ENCODE results near the gene SV2B. TPM values are rescaled to one million over a fixed set of nuclear protein-coding genes. Genes with fewer than 3 reads are reported as not detected.

The SV2B gene
- total and polyA plus RNA-seq, 2 donors from 2014 or later: 0.17 to 3.9 TPM

DNA sequence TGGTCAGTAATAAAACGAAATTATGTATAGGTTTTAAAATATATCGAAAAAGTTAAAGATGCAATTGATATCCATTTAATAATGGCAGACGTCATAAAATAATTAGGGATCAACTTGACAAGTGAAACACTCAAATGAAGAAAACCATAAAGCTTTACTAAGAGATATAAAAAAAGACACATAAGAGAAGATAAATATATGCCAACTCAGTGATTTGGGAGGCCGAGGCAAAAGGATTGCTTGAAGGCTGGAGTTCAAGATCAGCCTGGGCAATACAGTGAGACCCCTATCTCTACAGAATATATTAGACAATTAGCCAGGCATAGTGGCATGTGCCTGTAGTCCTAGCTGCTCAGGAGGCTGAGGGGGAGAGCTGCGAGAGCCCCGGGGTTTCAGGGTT is 190.5 kb downstream of the SV2B start:
- no peaks in the 10 kb centered on the region for H3K27me3 ChIP-seq (ENCODE audit: control insufficient read depth, insufficient read depth, low read length)
- TF ChIP-seq CTCF (IDR thresholded peaks at IDR 0.05; ENCODE audit: borderline replicate concordance, extremely low read depth, insufficient read depth): no peak
- no peak overlapping the region for H3K27ac ChIP-seq (ENCODE audit: low read depth in 2 of 2, low read length in 2 of 2)
- H3K36me3 ChIP-seq (ENCODE audit: control insufficient read depth in 2 of 3, insufficient read depth in 3 of 3, low read length in 3 of 3): no peaks in the 10 kb centered on the region
- intact Hi-C loops (cut with DNase I): no loop called here
- H3K9ac ChIP-seq (ENCODE audit: low read length in 3 of 3): no peak overlapping the region
- H3K9me3 ChIP-seq (ENCODE audit: control insufficient read depth in 2 of 3, insufficient read depth in 1 of 3, low read length in 3 of 3): no peaks in the 10 kb centered on the region
- DNase-seq (no peak), FAIRE-seq (no peak)
- no peak overlapping the region for H3K4me3 ChIP-seq (ENCODE audit: low read length in 3 of 3)
- no peaks in the 10 kb centered on the region for H3K4me1 ChIP-seq (ENCODE audit: control insufficient read depth in 2 of 3, insufficient read depth in 2 of 3, low read depth in 1 of 3, low read length in 3 of 3)

GRCh38 chr15:91291673-91292072 is 191.6 kb downstream of the SV2B start:
- intact Hi-C loops (cut with DNase I): no loop called here
- DNase-seq (peak in 1 of 5 donors; percentile 12), FAIRE-seq (no peak)
- no peak for TF ChIP-seq CTCF (IDR thresholded peaks at IDR 0.05; ENCODE audit: borderline replicate concordance, extremely low read depth, insufficient read depth)
- no peak overlapping the region for H3K9ac ChIP-seq (ENCODE audit: low read length in 3 of 3)
- H3K9me3 ChIP-seq (ENCODE audit: control insufficient read depth in 2 of 3, insufficient read depth in 1 of 3, low read length in 3 of 3): no peaks in the 10 kb centered on the region
- H3K27me3 ChIP-seq (ENCODE audit: control insufficient read depth, insufficient read depth, low read length): no peaks in the 10 kb centered on the region
- no peaks in the 10 kb centered on the region for H3K36me3 ChIP-seq (ENCODE audit: control insufficient read depth in 2 of 3, insufficient read depth in 3 of 3, low read length in 3 of 3)
- no peaks in the 10 kb centered on the region for H3K4me1 ChIP-seq (ENCODE audit: control insufficient read depth in 2 of 3, insufficient read depth in 2 of 3, low read depth in 1 of 3, low read length in 3 of 3)
- no peak overlapping the region for H3K4me3 ChIP-seq (ENCODE audit: low read length in 3 of 3)
- no peak overlapping the region for H3K27ac ChIP-seq (ENCODE audit: low read depth in 2 of 2, low read length in 2 of 2)

GRCh38 chr15:91294344-91294743 is 194.3 kb downstream of the SV2B start:
- no peak overlapping the region for H3K4me3 ChIP-seq (ENCODE audit: low read length in 3 of 3)
- no peak overlapping the region for H3K27ac ChIP-seq (ENCODE audit: low read depth in 2 of 2, low read length in 2 of 2)
- intact Hi-C loops (cut with DNase I): no loop called here
- no peak overlapping the region for H3K9ac ChIP-seq (ENCODE audit: low read length in 3 of 3)
- no peaks in the 10 kb centered on the region for H3K36me3 ChIP-seq (ENCODE audit: control insufficient read depth in 2 of 3, insufficient read depth in 3 of 3, low read length in 3 of 3)
- DNase-seq (no peak), FAIRE-seq (no peak)
- no peaks in the 10 kb centered on the region for H3K27me3 ChIP-seq (ENCODE audit: control insufficient read depth, insufficient read depth, low read length)
- no peak for TF ChIP-seq CTCF (IDR thresholded peaks at IDR 0.05; ENCODE audit: borderline replicate concordance, extremely low read depth, insufficient read depth)
- no peaks in the 10 kb centered on the region for H3K9me3 ChIP-seq (ENCODE audit: control insufficient read depth in 2 of 3, insufficient read depth in 1 of 3, low read length in 3 of 3)
- no peaks in the 10 kb centered on the region for H3K4me1 ChIP-seq (ENCODE audit: control insufficient read depth in 2 of 3, insufficient read depth in 2 of 3, low read depth in 1 of 3, low read length in 3 of 3)

GRCh38 chr15:91294795-91295194 is 194.7 kb downstream of the SV2B start:
- H3K27ac ChIP-seq (ENCODE audit: low read depth in 2 of 2, low read length in 2 of 2): no peak overlapping the region
- H3K4me1 ChIP-seq (ENCODE audit: control insufficient read depth in 2 of 3, insufficient read depth in 2 of 3, low read depth in 1 of 3, low read length in 3 of 3): no peaks in the 10 kb centered on the region
- intact Hi-C loops (cut with DNase I): no loop called here
- DNase-seq (no peak), FAIRE-seq (no peak)
- H3K9me3 ChIP-seq (ENCODE audit: control insufficient read depth in 2 of 3, insufficient read depth in 1 of 3, low read length in 3 of 3): no peaks in the 10 kb centered on the region
- no peak for TF ChIP-seq CTCF (IDR thresholded peaks at IDR 0.05; ENCODE audit: borderline replicate concordance, extremely low read depth, insufficient read depth)
- no peak overlapping the region for H3K9ac ChIP-seq (ENCODE audit: low read length in 3 of 3)
- no peaks in the 10 kb centered on the region for H3K27me3 ChIP-seq (ENCODE audit: control insufficient read depth, insufficient read depth, low read length)
- H3K36me3 ChIP-seq (ENCODE audit: control insufficient read depth in 2 of 3, insufficient read depth in 3 of 3, low read length in 3 of 3): no peaks in the 10 kb centered on the region
- H3K4me3 ChIP-seq (ENCODE audit: low read length in 3 of 3): no peak overlapping the region
